HG02884 (cell line): ENCODE measurements around the gene B4GALT2.

Source experiments
- ATAC-seq: cut with Tn5 transposase; IDR thresholded peaks from one replicate; pipeline ENCODE4 v1.9.1; 2021; ENCODE audit warnings: mild to moderate bottlenecking, moderate library complexity; ENCODE audit not compliant: unreplicated experiment

Gene B4GALT2

GRCh38 chr1:43983253-43983899, 4.4 kb downstream of the B4GALT2 start:
- ATAC-seq, result no peak

DNA sequence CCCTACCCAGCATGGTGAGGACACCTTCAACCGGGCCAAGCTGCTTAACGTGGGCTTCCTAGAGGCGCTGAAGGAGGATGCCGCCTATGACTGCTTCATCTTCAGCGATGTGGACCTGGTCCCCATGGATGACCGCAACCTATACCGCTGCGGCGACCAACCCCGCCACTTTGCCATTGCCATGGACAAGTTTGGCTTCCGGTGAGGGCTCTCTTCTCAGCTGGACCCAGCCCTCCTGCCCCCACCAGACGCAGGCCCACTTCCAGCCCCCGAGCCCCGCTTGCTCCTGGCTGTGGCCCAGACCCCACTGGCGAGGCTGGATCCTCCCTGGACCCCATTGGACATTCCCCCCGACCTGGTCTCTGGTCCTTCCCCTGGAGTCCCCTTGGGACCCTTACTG, 5.8 kb downstream of the B4GALT2 start:
- no peak for ATAC-seq

DNA sequence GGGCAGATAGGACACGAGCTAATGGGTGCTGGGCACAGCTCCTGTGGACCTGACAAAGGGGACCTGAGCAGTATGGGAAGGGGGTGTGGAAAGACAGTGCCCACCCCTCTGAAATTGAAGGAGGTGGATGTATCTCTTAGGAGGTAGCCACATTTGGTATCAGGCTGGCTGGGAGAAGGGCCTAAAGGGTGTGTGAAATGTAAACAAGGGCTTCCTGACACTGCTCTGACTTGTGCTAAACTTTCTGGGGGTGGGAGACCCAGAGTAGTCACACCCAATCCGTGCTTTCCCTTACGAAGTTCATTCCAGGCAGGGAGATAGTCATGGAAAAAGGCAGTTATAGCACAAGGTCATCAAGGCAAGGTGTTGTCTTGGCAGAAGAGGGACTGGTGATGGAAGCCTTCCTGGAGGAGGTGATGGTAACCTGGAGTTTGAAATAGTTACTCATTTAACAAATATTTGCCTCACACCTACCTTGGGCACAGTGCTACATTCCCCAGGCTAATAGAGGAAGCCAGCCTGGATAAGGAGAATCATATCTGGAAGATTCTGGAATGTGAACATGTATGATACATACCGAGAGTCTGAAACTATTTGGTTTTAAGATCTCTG, 7.1 kb downstream of the B4GALT2 start:
- no peak for ATAC-seq

GRCh38 chr1:43986712-43987111, 7.7 kb downstream of the B4GALT2 start:
- no peak for ATAC-seq

GRCh38 chr1:43987159-43987902, 8.3 kb downstream of the B4GALT2 start:
- ATAC-seq, result no peak

DNA sequence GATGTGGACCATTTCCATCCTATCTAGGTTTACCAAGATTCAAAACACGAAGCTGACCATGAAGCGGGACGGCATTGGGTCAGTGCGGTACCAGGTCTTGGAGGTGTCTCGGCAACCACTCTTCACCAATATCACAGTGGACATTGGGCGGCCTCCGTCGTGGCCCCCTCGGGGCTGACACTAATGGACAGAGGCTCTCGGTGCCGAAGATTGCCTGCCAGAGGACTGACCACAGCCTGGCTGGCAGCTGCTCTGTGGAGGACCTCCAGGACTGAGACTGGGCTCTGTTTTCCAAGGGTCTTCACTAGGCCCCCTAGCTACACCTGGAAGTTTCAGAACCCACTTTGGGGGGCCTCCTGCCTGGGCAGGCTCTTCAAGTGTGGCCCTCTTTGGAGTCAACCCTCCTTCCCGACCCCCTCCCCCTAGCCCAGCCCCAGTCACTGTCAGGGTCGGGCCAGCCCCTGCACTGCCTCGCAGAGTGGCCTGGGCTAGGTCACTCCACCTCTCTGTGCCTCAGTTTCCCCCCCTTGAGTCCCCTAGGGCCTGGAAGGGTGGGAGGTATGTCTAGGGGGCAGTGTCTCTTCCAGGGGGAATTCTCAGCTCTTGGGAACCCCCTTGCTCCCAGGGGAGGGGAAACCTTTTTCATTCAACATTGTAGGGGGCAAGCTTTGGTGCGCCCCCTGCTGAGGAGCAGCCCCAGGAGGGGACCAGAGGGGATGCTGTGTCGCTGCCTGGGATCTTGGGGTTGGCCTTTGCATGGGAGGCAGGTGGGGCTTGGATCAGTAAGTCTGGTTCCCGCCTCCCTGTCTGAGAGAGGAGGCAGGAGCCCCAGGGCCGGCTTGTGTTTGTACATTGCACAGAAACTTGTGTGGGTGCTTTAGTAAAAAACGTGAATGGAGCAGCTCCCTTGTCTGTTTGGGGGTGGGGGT, 11.5 kb downstream of the B4GALT2 start:
- ATAC-seq, result no peak

- ATAC-seq, result no peak
These were observed 12.1 kb downstream of the B4GALT2 start for GRCh38 chr1:43991200-43991475.

DNA sequence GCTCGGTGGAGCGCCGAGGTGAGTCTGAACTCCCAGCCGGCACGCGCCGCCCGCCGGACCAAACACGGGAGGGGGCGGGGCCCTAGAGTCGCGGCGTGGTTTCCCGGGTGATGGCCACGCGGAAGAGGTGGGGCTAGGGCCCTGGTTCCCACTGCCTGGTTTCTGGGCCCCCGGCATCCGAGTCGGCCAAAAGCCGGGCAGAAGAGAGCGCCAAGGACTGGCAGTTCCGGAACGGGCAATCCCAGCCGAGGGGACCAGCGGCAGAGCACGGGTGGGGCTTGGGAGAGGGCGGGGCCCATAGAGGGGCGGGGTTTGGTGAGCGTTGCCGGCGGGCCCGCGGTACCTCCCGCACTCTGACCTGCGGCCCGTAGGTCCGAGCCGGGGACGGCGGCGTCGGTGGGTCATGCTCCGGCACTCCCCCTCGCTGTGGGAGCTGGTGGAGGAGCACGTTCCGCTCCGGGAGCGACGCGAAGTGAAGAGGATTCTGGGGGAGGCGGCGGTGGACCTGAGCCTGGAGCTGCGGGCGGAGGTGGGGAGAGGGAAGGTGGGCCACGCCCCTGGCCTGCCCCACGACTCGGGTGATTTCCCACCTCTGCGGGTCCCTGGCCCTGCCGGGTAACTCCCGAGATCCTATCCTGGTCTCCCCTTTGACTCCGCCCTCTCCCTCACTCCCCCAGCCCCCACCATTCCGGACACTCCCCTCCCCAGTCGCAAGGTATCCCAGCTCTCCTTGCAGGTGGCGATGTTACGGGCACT, 12.6 kb downstream of the B4GALT2 start, which contains the start of gene CCDC24:
Gene CCDC24, plus strand, starts transcription at position 124 of the 756 bp plus-strand sequence. Its CDS starts 280 bp downstream, at position 404.
- peak; percentile 70 for ATAC-seq

- no peak for ATAC-seq
These were observed 13.4 kb downstream of the B4GALT2 start for GRCh38 chr1:43992232-43992995.

GRCh38 chr1:43993206-43993914, 14.3 kb downstream of the B4GALT2 start:
- ATAC-seq, result no peak

DNA sequence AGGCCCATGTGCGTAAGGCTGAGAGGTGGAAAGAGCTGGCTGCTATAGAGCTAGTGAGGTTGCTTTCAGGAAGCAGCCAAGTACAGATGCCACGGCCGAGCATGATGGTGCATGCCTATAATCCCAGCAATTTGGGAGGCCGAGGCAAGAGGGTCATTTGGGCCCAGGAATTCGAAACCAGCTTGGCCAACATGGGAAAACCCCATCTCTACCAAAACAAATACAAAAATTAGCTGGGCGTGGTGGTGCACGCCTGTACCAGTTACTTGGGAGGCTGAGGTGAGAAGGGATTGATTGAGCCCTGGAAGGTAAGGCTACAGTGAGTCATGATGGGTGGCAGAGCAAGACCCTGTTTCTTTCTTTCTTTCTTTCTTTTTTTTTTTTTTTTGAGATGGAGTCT, 15.1 kb downstream of the B4GALT2 start:
- no peak for ATAC-seq

- no peak for ATAC-seq
These were observed 16.1 kb downstream of the B4GALT2 start for GRCh38 chr1:43994794-43995790.

DNA sequence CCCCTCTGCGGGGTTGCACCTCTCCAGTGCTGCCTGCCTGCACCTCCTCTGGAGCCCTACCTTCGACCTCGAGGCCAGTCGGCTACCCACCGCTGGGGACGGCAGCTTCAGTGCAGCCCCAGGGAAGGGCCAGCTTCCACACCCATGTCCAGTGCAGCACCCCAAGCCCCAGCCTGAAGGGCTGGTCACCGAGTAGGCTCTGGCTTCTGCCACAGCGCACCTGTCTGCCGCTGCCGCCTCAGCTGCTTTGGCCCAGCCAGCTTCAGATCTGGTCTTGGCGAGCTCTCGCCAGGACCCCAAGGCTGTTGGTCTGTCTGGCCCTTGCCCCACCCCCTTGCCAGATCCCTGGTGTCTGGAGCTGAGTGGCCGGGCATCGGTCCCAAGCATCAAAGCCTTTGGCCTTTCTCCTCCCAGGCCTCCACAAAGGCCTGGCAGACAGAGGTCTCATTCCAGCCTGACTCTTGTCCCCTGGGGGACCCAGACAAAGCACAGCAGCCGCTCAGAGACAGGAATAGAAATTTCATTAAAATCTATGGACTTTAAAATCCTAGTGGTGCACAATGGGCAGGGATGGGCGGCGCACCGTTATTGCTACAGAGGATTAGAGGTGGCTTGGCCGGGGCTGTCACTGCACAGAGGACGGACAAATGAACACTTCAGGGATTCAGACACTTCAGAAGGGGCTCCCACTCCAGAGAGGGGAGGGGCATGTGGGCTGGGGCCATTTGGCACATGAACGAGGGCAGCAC, 17.1 kb downstream of the B4GALT2 start:
- no peak for ATAC-seq

DNA sequence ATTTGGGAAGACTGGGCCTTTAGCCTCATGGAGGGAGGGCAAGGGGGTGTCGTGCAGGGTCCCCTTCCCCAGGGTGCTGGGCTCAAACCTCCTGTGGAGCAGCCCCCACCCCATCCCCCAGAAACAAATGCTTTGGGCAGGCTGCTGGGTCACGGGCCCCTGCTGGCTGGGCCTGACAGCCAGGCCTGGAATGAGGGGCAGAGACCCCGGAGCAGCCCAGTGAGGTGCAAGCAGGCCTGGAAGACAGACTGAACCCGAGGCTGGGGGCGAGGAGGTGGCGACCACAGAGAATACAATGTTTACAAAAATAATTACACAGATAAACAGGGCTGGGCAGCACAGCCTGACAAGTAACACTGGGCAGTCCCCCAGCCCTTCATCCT, 17.7 kb downstream of the B4GALT2 start:
- no peak for ATAC-seq

DNA sequence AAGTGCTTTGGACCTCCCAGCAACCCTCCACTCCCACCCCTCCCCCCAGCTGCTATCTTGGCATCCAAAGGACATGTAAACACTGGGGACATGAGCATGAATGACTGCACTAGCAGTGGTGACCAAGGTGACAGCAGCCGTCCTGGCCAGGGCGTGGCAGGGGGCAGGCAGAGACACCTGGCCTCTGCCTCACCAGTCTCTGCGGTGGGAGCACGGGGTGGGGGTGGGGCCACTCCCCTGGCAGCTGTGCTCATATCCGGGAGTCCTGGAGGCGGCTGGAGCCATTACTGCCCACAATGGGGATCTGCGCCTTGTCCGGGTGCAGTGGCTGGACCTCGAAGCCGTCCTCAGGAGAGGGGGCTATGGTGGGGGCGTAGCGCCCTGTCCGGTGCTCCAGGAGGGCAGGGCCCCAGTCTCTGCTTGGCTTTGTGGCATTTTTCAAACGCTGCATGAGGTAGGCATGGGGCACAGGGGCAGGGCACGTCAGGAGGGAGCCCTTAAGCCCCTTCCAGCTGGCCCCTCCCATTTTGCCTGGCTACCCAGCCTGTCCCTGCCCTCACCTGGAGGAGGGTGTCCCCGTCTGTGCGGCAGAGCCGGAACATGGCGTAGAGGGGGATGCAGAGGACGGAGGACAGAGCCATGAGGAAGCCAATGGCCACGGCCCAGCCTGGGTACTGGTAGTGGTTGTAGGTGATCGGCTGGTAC, 18.4 kb downstream of the B4GALT2 start:
- no peak for ATAC-seq

GRCh38 chr1:43998000-43998378, 19.0 kb downstream of the B4GALT2 start:
- no peak for ATAC-seq

DNA sequence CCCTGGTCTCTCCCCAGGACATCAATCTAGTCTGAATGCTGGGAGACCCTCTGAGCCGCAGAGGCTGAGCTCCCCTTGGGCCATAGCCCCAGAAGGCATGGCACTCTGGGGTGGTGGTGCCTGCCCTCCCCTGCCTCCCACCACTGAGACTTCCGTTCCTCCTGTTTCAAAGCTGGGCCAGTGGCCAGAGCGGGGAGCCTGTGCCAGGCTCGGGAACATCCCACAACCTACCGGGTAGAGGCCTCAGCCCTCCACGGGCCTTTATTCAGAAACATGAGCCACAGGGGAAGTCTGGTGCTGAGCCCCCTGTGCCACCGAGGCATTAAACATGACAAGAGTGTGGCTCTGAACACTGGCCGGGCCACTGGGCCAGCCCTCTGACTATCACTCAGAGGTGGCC, 20.4 kb downstream of the B4GALT2 start:
- ATAC-seq, result no peak
